ENCODE measurements around the gene BBIP1. TPM values are rescaled to one million over a fixed set of nuclear protein-coding genes. Genes with fewer than 3 reads are reported as not detected.

The BBIP1 gene
- total and polyA plus RNA-seq, 2 donors (not counting 3 experiments of a cell fraction or from before 2014, with no cell fraction given) = 9.9 to 32.8 TPM

GRCh38 chr10:110918269-110918642 is 724 bp downstream of the BBIP1 start:
- Histone ChIP-seq H3K4me1 (ENCODE audit: control insufficient read depth, extremely low read depth, insufficient read depth, low read length) (peaks cover 20% of the 10 kb centered on the region), H3K9ac (replicated peaks; ENCODE audit: extremely low read depth, insufficient read depth, low read length) (peak overlapping the region; percentile 98), H3K4me3 (replicated peaks in 1 of 3; ENCODE audit: insufficient read depth in 1 of 3, low read depth in 1 of 3, low read length in 3 of 3) (peak overlapping the region; percentile 55 to 89 (median 67)), H2AFZ (ENCODE audit: low read depth, low read length) (peak overlapping the region; percentile 96), H3K4me2 (ENCODE audit: insufficient read depth, low read length) (peak overlapping the region; percentile 99), H4K20me1 (replicated peaks; ENCODE audit: control insufficient read depth, extremely low read depth, insufficient read depth, low read length) (peaks cover 3% of the 10 kb centered on the region), H3K27ac (ENCODE audit: insufficient read depth, low read depth, low read length) (peak overlapping the region; percentile 98), H3K79me2 (ENCODE audit: control insufficient read depth, insufficient read depth, low read length) (peaks cover 20% of the 10 kb centered on the region), H3K9me3 (replicated peaks; ENCODE audit: control insufficient read depth, insufficient read depth, low read length) (no peaks in the 10 kb centered on the region), H3K36me3 (ENCODE audit: control insufficient read depth in 2 of 2, extremely low read depth in 1 of 2, insufficient read depth in 2 of 2, low read length in 2 of 2) (no peaks in the 10 kb centered on the region), H3K27me3 (ENCODE audit: control insufficient read depth in 2 of 2, insufficient read depth in 2 of 2, low read length in 2 of 2) (no peaks in the 10 kb centered on the region), H3K9me1 (replicated peaks; ENCODE audit: control insufficient read depth, extremely low read depth, insufficient read depth, low read length) (no peaks in the 10 kb centered on the region)
- dilution Hi-C loops (cut with MboI; ENCODE audit: extremely low pct_ligation_motif_present, low sequenced_read_pairs) (no loop called here), intact Hi-C loops (cut with micrococcal nuclease) (loop anchor here (1.0 to 5.0 kb wide), 8 partner anchors 25 to 1471 kb away; partner anchors contain the start of gene ADRA2A)
- ChIA-PET POLR2A (interaction anchor here (0.6 to 2.0 kb wide), 5 partner anchors 8 to 910 kb away, joined by 3 to 11 read pairs (median 7); partner anchors contain the start of genes ADD3 and PDCD4), CTCF (interaction anchor here (0.7 to 2.4 kb wide), 21 partner anchors 8 to 1554 kb away, joined by 3 to 17 read pairs (median 4); partner anchors contain the start of gene PDCD4)
- peak; percentile 97 for DNase-seq (ENCODE audit: low read depth, low spot score)
- no TSS peak for BruUV-seq (replicated peaks)
- TF ChIP-seq JUN (IDR thresholded peaks at IDR 0.05; ENCODE audit: borderline replicate concordance, insufficient read depth, insufficient read length, low read depth) = no peak
- TF ChIP-seq EZH2 (IDR thresholded peaks at IDR 0.05; ENCODE audit: borderline replicate concordance, low read depth, low read length, severe bottlenecking) = no peak
- TF ChIP-seq MYC (IDR thresholded peaks at IDR 0.05; ENCODE audit: low read depth, low read length) = no peak
- TF ChIP-seq POLR2AphosphoS5 (IDR thresholded peaks at IDR 0.05; ENCODE audit: insufficient read depth, low read depth, low read length) = no peak
- peak; percentile 76 for FAIRE-seq

GRCh38 chr10:110916554-110917346 is 2.2 kb downstream of the BBIP1 start:
- Histone ChIP-seq H3K79me2 (ENCODE audit: control insufficient read depth, insufficient read depth, low read length) (peaks cover 13% of the 10 kb centered on the region), H3K9me3 (replicated peaks; ENCODE audit: control insufficient read depth, insufficient read depth, low read length) (no peaks in the 10 kb centered on the region), H3K4me3 (replicated peaks in 1 of 3; ENCODE audit: insufficient read depth in 1 of 3, low read depth in 1 of 3, low read length in 3 of 3) (no peak overlapping the region), H4K20me1 (replicated peaks; ENCODE audit: control insufficient read depth, extremely low read depth, insufficient read depth, low read length) (no peaks in the 10 kb centered on the region), H3K36me3 (ENCODE audit: control insufficient read depth in 2 of 2, extremely low read depth in 1 of 2, insufficient read depth in 2 of 2, low read length in 2 of 2) (no peaks in the 10 kb centered on the region), H3K27ac (ENCODE audit: insufficient read depth, low read depth, low read length) (no peak overlapping the region), H3K9ac (replicated peaks; ENCODE audit: extremely low read depth, insufficient read depth, low read length) (no peak overlapping the region), H3K27me3 (ENCODE audit: control insufficient read depth in 2 of 2, insufficient read depth in 2 of 2, low read length in 2 of 2) (no peaks in the 10 kb centered on the region), H3K4me1 (ENCODE audit: control insufficient read depth, extremely low read depth, insufficient read depth, low read length) (peaks cover 17% of the 10 kb centered on the region), H3K9me1 (replicated peaks; ENCODE audit: control insufficient read depth, extremely low read depth, insufficient read depth, low read length) (no peaks in the 10 kb centered on the region), H3K4me2 (ENCODE audit: insufficient read depth, low read length) (no peak overlapping the region), H2AFZ (ENCODE audit: low read depth, low read length) (no peak overlapping the region)
- FAIRE-seq = no peak
- TF ChIP-seq CTCF (IDR thresholded peaks at IDR 0.05; ENCODE audit: extremely low read depth in 1 of 2, insufficient read depth in 1 of 2, low read depth in 1 of 2, low read length in 2 of 2) = no peak
- no peak for TF ChIP-seq MAX (IDR thresholded peaks at IDR 0.05; ENCODE audit: insufficient read depth, insufficient read length)
- no peak for TF ChIP-seq MYC (IDR thresholded peaks at IDR 0.05; ENCODE audit: low read depth, low read length)
- TF ChIP-seq EZH2 (IDR thresholded peaks at IDR 0.05; ENCODE audit: borderline replicate concordance, low read depth, low read length, severe bottlenecking) = no peak
- TF ChIP-seq POLR2AphosphoS5 (IDR thresholded peaks at IDR 0.05; ENCODE audit: insufficient read depth, low read depth, low read length) = no peak
- no peak for TF ChIP-seq POLR2A (IDR thresholded peaks at IDR 0.05; ENCODE audit: low read depth, low read length)
- TF ChIP-seq FOS (IDR thresholded peaks at IDR 0.05; ENCODE audit: borderline replicate concordance, insufficient read depth, low read length) = no peak
- TF ChIP-seq JUN (IDR thresholded peaks at IDR 0.05; ENCODE audit: borderline replicate concordance, insufficient read depth, insufficient read length, low read depth) = no peak
- TF ChIP-seq GATA2 (IDR thresholded peaks at IDR 0.05; ENCODE audit: insufficient read depth, insufficient read length, low read depth, low read length) = no peak
- intact Hi-C loops (cut with micrococcal nuclease) (loop anchor here (5.0 kb wide), 2 partner anchors 414 to 519 kb away; no protein-coding TSS in a partner anchor), dilution Hi-C loops (cut with MboI; ENCODE audit: extremely low pct_ligation_motif_present, low sequenced_read_pairs) (no loop called here)
- POLR2A ChIA-PET = interaction anchor here (0.6 to 0.7 kb wide), 2 partner anchors 245 to 612 kb away, joined by 5 to 10 read pairs; no protein-coding TSS in a partner anchor
- BruUV-seq (replicated peaks) = no TSS peak
- peak; percentile 12 for DNase-seq (ENCODE audit: low read depth, low spot score)
- CTCF ChIA-PET = no interaction called here

Measured in endothelial cell of umbilical vein (primary cell).